ENCODE data around the gene KIAA1586. TPM values are rescaled to one million over a fixed set of nuclear protein-coding genes. Genes with fewer than 3 reads are reported as not detected.

Gene KIAA1586
- total and polyA plus RNA-seq, 2 donors: 5.4 to 65.2 TPM

GRCh38 chr6:57094689-57095088 lies 48.2 kb downstream of the KIAA1586 start:
- Histone ChIP-seq H3K27ac (ENCODE audit: low read depth) (no peak overlapping the region), H3K36me3 (ENCODE audit: insufficient read depth) (peaks cover 2% of the 10 kb centered on the region), H3K4me3 (ENCODE audit: low read depth, low read length) (no peak overlapping the region), H3K4me1 (ENCODE audit: insufficient read depth) (peaks cover 1% of the 10 kb centered on the region)
- DNase-seq (ENCODE audit: extremely low spot score): no peak
- WGBS: 98% methylated on average over 1 of the region's 1 CpG

DNA sequence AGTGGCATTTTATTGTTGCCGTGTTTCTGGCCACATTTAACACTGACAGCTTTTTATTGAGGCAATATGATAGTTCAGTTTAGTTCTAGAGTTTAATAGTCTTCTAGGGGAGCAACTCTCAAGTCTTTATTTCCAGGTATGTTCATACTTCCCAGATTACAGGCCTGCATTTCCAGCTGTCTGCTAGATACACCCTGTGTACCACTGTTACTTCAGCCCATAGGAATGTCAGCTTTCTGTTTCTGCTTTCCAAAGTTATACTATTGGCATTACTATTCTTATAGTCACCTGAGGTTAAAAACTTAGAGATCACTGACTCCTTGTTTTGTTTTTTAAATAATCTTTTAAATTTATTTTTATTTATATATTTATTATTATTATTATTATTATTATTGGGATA lies 51.1 kb downstream of the KIAA1586 start:
- DNase-seq (ENCODE audit: extremely low spot score): no peak
- Histone ChIP-seq H3K36me3 (ENCODE audit: insufficient read depth) (peaks cover 8% of the 10 kb centered on the region), H3K27ac (ENCODE audit: low read depth) (no peak overlapping the region), H3K4me1 (ENCODE audit: insufficient read depth) (no peaks in the 10 kb centered on the region), H3K4me3 (ENCODE audit: low read depth, low read length) (no peak overlapping the region)
- WGBS: 68% methylated on average over 1 of the region's 1 CpG

DNA sequence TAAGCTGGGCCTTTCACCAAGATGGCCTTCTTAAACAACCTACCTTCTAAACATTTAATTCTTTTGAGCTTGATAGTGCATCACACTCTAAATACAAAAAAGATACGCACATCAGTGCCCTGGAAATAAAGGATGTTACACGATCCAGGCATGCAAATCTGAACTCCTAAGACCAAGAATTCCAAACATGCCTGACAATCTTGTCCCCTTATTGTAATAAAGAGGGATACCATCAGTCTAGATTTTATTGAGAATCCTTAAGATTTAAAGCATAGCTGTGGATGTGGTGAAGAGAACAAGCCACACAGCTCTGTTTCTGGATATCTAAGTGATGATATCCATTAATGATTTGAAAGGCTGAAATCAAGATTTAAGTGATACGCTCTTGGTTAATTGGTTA lies 56.5 kb downstream of the KIAA1586 start:
- no peak for DNase-seq (ENCODE audit: extremely low spot score)
- Histone ChIP-seq H3K27ac (ENCODE audit: low read depth) (no peak overlapping the region), H3K36me3 (ENCODE audit: insufficient read depth) (peaks cover 10% of the 10 kb centered on the region), H3K4me1 (ENCODE audit: insufficient read depth) (no peaks in the 10 kb centered on the region), H3K4me3 (ENCODE audit: low read depth, low read length) (no peak overlapping the region)
- 86% methylated on average over 3 of the region's 3 CpGs for WGBS

- Histone ChIP-seq H3K27ac (ENCODE audit: low read depth) (no peak overlapping the region), H3K4me1 (ENCODE audit: insufficient read depth) (no peaks in the 10 kb centered on the region), H3K36me3 (ENCODE audit: insufficient read depth) (peaks cover 10% of the 10 kb centered on the region), H3K4me3 (ENCODE audit: low read depth, low read length) (no peak overlapping the region)
- no peak for DNase-seq (ENCODE audit: extremely low spot score)
- 87% methylated on average over 5 of the region's 5 CpGs for WGBS
Measured at GRCh38 chr6:57104336-57104735, 57.8 kb downstream of the KIAA1586 start.

Small RNAs within 50 kb of the gene (small RNA-seq; reads per million reads assigned to genes)
- gene FTH1P15: not detected

Other genes starting within 250 kb of the KIAA1586 start
- gene BEND6, start 91.6 kb upstream of the KIAA1586 start, total RNA-seq: 12.8 TPM
- 3.3 TPM for gene BEND6, start 91.6 kb upstream of the KIAA1586 start, polyA plus RNA-seq
- gene ZNF451, start 43.5 kb downstream of the KIAA1586 start, total RNA-seq: 173 TPM
- 12.4 TPM for gene ZNF451, start 43.5 kb downstream of the KIAA1586 start, polyA plus RNA-seq
- 82.3 TPM for gene BAG2, start 125.6 kb downstream of the KIAA1586 start, total RNA-seq
- gene BAG2, start 125.6 kb downstream of the KIAA1586 start, polyA plus RNA-seq: 34.3 TPM
- 193 TPM for gene RAB23, start 175.6 kb downstream of the KIAA1586 start, total RNA-seq
- gene RAB23, start 175.6 kb downstream of the KIAA1586 start, polyA plus RNA-seq: 74.4 TPM

All from urinary bladder (tissue), 4 donors.